NCI-H748 treated with DMSO at 0.1 percent for 48 hours (cell line): ENCODE data around the gene HNRNPA2B1.
"Not testable (repeated sequence)": the region's sequence is repeated elsewhere in the genome, so short reads cannot be mapped to it uniquely, and the experiment has no call there.

ENCODE experiments used
- DNase-seq: peaks from one replicate; lab custom pipeline; 2025; lab: John Stamatoyannopoulos, UW

The HNRNPA2B1 gene

GRCh38 chr7:26184281-26185101, 16.1 kb downstream of the HNRNPA2B1 start:
- not testable (repeated sequence) for DNase-seq

GRCh38 chr7:26183545-26184280, 16.8 kb downstream of the HNRNPA2B1 start:
- no peak for DNase-seq

- DNase-seq: no peak
Observed at GRCh38 chr7:26182706-26183105, 17.8 kb downstream of the HNRNPA2B1 start.

DNA sequence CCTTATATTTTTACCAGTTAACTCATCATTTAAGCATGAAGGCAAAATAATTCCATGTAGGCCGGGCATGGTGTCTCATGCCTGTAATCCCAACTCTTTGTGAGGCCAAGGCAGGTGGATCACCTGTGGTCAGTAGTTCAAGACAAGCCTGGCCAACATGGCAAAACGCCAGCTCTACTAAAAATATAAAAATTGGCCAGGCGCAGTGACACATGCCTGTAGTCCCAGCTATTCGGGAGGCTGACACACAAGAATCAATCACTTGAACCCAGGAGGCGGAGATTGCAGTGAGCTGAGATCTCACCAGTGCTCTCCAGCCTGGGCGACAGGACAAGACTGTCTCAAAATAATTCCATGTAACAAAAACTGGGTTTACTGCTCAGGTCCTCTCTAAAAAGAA, 18.3 kb downstream of the HNRNPA2B1 start:
- DNase-seq: no peak

DNA sequence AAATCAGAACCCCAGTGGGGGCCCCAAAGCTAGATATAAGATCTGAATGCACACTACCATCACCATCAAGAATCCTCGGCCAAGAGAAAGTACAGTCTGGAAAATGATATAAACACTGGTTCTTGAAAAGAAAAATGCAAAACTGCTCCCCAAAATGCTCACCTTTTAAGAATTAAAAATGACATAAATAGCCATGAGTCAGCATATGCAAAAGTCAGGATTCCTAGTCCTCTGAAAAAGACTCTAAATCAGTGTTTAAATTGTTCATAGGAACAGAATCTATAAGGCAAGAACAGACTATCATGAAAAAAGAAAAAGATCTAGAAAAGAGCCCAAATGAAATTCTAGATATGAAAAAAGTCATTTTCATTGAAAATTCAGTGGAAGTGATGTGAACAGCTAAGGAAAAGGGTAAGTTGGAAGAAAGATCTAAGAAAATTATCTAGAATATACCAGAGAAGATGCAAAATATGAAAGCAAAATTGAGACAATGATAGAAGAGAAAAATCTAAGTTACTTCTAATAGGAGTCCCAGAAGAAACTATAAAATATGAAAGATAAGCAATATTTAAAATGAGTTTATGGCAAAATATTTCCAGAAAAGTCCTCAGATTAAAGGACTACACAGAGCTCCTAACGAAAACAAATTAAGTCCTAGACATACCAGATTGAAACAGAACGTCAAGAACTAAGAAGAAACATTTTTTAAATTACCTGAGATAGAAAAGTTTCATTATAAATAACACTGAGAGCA, 18.9 kb downstream of the HNRNPA2B1 start:
- no peak for DNase-seq

DNA sequence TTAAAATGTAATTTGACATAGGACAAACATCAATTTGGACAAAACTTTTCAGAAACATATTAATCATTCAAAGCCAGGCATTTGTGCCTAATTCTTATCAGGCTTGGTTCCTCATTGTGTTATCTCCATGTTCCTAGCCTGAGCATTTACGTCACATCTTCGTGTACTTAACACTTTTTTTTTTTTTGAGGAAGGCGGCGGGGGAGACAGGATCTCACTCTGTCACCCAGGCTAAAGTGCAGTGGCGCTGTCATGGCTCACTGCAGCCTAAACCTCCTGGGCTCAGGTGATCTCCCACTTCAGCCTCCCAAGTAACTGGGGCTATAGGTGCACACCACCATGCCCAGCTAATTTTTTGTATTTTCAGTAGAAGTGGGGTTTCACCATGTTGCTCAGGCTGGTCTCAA, 19.8 kb downstream of the HNRNPA2B1 start:
- DNase-seq: no peak

DNA sequence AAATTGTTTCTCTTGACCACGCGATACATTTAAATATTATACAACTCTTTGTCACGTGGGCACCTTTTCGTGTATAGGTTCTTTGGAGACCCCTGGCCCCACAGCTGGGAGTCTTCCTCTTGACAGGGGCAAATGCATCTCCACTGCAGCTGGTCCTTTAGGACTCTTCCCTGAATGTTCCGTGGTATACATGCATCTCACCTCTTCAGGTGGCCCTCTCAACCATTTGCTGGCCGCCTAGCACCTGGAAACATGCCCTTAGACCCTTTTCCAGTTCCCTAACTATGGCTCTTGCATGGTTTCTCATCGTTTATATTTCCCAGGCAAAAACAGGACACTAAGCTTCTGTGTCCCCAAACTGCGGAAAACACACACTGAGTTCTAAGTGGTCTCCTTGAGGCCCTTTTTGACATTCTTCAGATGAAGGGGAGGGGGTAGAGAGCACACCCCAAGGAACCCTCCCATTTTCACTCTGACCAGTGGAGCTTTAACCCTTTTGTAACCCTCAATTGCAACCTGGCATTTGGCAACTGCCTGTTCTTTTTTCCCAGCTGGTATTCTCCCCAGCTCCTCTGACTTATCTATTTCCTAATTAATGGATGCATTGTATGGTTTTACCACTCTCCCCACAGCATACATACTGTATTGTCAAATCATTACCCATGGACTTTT, 20.6 kb downstream of the HNRNPA2B1 start:
- DNase-seq: no peak

DNA sequence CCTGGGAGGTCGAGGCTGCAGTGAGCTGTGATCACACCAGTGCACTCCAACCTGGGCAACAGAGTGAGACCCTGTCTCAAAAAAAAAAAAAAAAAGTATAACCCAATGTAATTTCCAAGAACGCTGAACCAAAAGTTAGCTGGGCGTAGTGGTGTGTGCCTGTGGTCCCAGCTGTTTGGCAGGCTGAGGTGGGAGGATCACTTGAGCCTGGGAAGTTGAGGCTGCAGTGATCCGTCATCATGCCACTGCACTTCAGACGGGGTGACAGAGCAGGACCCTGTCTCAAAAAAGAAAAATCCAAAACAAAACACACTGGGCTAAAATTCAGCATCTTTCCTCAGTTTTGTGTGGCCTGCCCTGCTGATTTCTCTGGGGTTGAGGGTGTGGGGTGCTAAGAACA, 21.1 kb downstream of the HNRNPA2B1 start:
- DNase-seq: no peak

DNA sequence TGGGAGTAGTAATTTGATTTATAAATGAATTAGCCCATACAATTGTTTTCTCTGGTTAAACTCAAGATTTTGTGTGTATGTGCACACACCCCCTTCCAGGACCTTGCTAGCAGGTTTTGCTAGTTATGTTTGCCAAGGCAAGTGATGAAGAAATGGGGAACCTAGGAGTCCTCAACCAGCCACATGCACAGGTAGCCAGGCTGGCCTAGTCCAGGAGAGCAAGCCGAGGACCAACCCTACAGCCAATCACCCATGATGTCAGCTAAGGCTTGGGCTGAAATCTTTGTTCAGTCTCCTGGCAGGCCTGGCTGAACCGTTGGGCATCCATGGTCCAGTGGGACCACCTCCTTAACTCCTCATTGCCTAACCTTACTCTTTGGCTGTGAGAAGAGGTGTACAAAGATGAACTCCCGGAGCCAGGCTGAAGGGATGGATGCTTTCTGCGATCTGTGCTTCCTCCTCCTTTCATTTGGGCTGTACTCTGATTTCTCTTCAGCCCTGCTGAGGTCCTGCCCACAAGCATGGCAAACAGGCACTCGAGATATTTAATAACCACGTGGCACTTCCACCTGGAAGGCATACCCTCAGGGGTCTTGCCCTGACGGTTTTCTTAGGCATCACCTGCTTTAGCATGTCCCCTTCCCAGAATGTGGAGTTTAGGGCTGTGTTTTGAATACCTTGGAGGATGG, 22.1 kb downstream of the HNRNPA2B1 start:
- DNase-seq: no peak

- DNase-seq: not testable (repeated sequence)
Observed at GRCh38 chr7:26177269-26177668, 23.3 kb downstream of the HNRNPA2B1 start.

DNA sequence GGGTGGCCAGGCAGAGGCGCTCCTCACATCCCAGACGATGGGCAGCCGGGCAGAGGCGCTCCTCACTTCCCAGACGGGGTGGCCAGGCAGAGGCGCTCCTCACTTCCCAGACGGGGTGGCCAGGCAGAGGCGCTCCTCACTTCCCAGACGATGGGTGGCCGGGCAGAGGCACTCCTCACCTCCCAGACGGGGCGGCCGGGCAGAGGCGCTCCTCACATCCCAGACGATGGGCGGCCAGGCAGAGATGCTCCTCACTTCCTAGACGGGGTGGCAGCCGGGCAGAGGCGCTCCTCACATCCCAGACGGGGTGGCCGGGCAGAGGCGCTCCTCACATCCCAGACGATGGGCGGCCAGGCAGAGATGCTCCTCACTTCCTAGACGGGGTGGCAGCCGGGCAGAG, 23.9 kb downstream of the HNRNPA2B1 start:
- DNase-seq: not testable (repeated sequence)

GRCh38 chr7:26175903-26176302, 24.6 kb downstream of the HNRNPA2B1 start:
- DNase-seq: not testable (repeated sequence)

GRCh38 chr7:26172048-26172447, 28.5 kb downstream of the HNRNPA2B1 start:
- DNase-seq: no peak

DNA sequence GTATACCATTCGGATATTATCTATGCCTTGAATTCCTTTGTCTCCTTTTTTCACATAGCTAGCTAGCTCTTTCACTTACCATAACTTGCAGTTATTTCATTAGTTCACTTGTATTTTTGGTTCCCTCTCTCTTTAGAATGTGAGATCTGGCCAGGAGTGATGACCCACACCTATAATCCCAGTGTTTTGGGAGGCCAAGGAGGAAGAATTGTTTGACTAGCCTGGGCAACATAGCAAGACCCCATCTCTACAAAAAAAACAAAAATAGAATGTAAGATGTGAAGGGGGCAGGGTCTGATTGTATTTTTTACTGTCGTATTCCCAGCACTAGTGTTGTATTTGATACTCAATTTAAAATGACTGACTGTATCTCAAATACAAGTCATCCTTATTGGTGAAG, 28.9 kb downstream of the HNRNPA2B1 start:
- no peak for DNase-seq

- DNase-seq: no peak
Observed at GRCh38 chr7:26170663-26171062, 29.9 kb downstream of the HNRNPA2B1 start.

- DNase-seq: no peak
Observed at GRCh38 chr7:26169271-26169670, 31.3 kb downstream of the HNRNPA2B1 start.

- DNase-seq: no peak
Observed at GRCh38 chr7:26168458-26169023, 32.0 kb downstream of the HNRNPA2B1 start.

GRCh38 chr7:26167303-26167934, 33.1 kb downstream of the HNRNPA2B1 start:
- no peak for DNase-seq

DNA sequence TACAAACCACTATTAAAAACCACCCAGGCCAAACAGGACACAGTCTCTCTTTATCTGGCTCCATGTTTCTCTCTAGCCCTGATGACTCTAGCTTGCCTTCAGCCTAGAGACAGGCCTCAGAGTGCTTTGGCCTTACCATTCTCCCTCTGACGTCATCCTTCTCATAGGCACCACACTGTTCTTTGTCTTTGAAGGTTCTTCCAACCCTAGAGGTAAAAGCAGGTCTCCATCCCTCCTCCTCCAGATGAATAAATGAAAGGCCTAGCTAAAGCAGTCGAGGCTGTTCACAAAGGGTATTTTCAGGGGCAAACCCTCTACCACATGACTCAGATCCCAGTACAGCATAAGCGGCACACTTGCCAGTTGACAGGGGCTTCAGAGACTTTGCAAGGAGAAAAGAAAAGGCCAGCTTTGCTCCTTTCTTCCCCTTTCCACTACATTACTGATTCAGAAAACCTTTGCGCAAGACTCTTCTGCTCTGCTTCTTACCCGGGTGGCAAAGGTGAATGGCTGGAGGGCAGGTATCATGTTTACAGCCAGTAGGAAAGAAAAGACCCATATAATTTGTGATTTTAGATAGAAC, 33.8 kb downstream of the HNRNPA2B1 start:
- DNase-seq: no peak
